Measurements from ENCODE around the gene CEP350.

GRCh38 chr1:180131510-180131909 lies 176.9 kb downstream of the CEP350 start:
- TF ChIP-seq CTCF (conservative IDR thresholded peaks at IDR 0.05 in 1 of 2, IDR thresholded peaks at IDR 0.05 in 1 of 2; ENCODE audit: extremely low read depth in 1 of 2, insufficient read depth in 1 of 2, low read depth in 1 of 2, low read length in 2 of 2) (no peak), EZH2 (IDR thresholded peaks at IDR 0.05; ENCODE audit: borderline replicate concordance, low read length) (no peak)
